Suprapubic skin (tissue), 4 donors: ENCODE data around the gene TRIM71.

Source experiments
- CTCF ChIP-seq, 2 donors: fragments of 200-600 bp in 1 of 2; fragments of 450-650 bp in 1 of 2; sonication (generic) in 1 of 2; IDR thresholded peaks; one replicate each; pipeline ENCODE4 v1.5.1; 2016 to 2019; ENCODE audit warnings: antibody characterized with exemption in 2 of 2, mild to moderate bottlenecking in 1 of 2, moderate library complexity in 1 of 2
- EP300 ChIP-seq: sonication (generic); formaldehyde crosslinking; IDR thresholded peaks from one replicate; pipeline ENCODE4 v1.6.1; 2017; ENCODE audit warnings: antibody characterized with exemption
- POLR2AphosphoS5 ChIP-seq, 3 donors: sonication (generic); formaldehyde crosslinking; IDR thresholded peaks; one replicate each; pipeline ENCODE4 v1.6.1; 2017; ENCODE audit warnings: antibody characterized with exemption in 3 of 3

GRCh38 chr3:32820971-32821685 is 3.3 kb downstream of the TRIM71 start:
- TF ChIP-seq EP300 (no peak), POLR2AphosphoS5 (IDR thresholded peaks at IDR 0.05) (no peak), CTCF (IDR thresholded peaks at IDR 0.05) (no peak)
